GM12878 (cell line): Measurements from ENCODE around the gene MDFI. TPM values are rescaled to one million over a fixed set of nuclear protein-coding genes. Genes with fewer than 3 reads are reported as not detected.

Experiments used
- ATAC-seq: fragments of 200-7000 bp; cut with Tn5 transposase; 3 replicates; pipeline ENCODE4 v1.9.1; 2020; ENCODE audit warnings: mild to moderate bottlenecking, moderate library complexity
- BruUV-seq: library from RNA; stranded (reverse); fragments of 400-500 nt; replicated peaks from 2 replicates; lab custom pipeline; 2021; lab: Mats Ljungman, UMichigan
- CTCF ChIA-PET: fragments of 300-600 bp; sonication (Branson Sonifier 250); formaldehyde crosslinking; extraction: SDS; loops from one replicate; lab custom pipeline; 2021; ENCODE audit warnings: inconsistent platforms; lab: Yijun Ruan, JAX
- POLR2A ChIA-PET: fragments of 350-600 bp; formaldehyde crosslinking; extraction: SDS; loops from one replicate; lab custom pipeline; 2021; ENCODE audit warnings: inconsistent platforms; lab: Charles Lee
- RAD21 ChIA-PET: fragments of 300-600 bp; sonication (Branson Sonifier 250); formaldehyde crosslinking; loops from one replicate; lab custom pipeline; 2023; ENCODE audit warnings: antibody characterized with exemption; ENCODE audit not compliant: unreplicated experiment; lab: Charles Lee
- SMC1A ChIA-PET: fragments of 300-600 bp; sonication (Branson Sonifier 250); formaldehyde crosslinking; loops from one replicate; lab custom pipeline; 2023; ENCODE audit not compliant: unreplicated experiment, uncharacterized antibody; lab: Charles Lee
- DNase-seq: peaks from one replicate; pipeline ENCODE4 v3.0.0-alpha.2; 2011; ENCODE audit warnings: low read depth, low spot score
- FAIRE-seq: peaks from 3 replicates; lab custom pipeline; 2011; peaks lifted over from hg19 to GRCh38; lab: Jason Lieb, UNC
- H2AFZ ChIP-seq: 2 replicates; pipeline ENCODE4 v1.6.0; 2011; ENCODE audit warnings: low read depth, low read length, control low read depth; ENCODE audit not compliant: control insufficient read depth
- H3K27ac ChIP-seq: 2 replicates; pipeline ENCODE4 v1.5.1; 2011; ENCODE audit warnings: control low read depth; ENCODE audit not compliant: control insufficient read depth, insufficient read depth
- H3K27me3 ChIP-seq, 2 experiments: replicated peaks in 1 of 2; 2 replicates each; pipeline versions ENCODE4 v1.6.0 to v1.6.1; 2011; ENCODE audit warnings: low read length in 1 of 2; ENCODE audit not compliant: control insufficient read depth in 2 of 2, insufficient read depth in 2 of 2
- H3K36me3 ChIP-seq, 2 experiments: 2 replicates each; pipeline ENCODE4 v1.5.1; 2011; ENCODE audit warnings: low read length in 1 of 2; ENCODE audit not compliant: control insufficient read depth in 2 of 2, insufficient read depth in 2 of 2
- H3K4me1 ChIP-seq: 2 replicates; pipeline ENCODE4 v1.6.1; 2011; ENCODE audit warnings: mild to moderate bottlenecking, low read length, moderate library complexity, mixed read lengths; ENCODE audit not compliant: control insufficient read depth, insufficient read depth
- H3K4me2 ChIP-seq: 2 replicates; pipeline ENCODE4 v1.6.0; 2011; ENCODE audit warnings: control low read depth; ENCODE audit not compliant: control insufficient read depth, insufficient read depth
- H3K4me3 ChIP-seq: fragments of 200-600 bp; sonication (generic); 2 replicates; pipeline ENCODE4 v1.5.1; 2016
- H3K79me2 ChIP-seq: 2 replicates; pipeline ENCODE4 v1.6.0; 2011; ENCODE audit warnings: low read length; ENCODE audit not compliant: control insufficient read depth, insufficient read depth
- H3K9ac ChIP-seq: 2 replicates; pipeline ENCODE4 v1.8.0; 2011; ENCODE audit warnings: low read length, control low read depth, mixed read lengths; ENCODE audit not compliant: control insufficient read depth, insufficient read depth
- H3K9me3 ChIP-seq: replicated peaks from 3 replicates; pipeline ENCODE4 v1.5.1; 2011; ENCODE audit warnings: mild to moderate bottlenecking, low read length; ENCODE audit not compliant: control insufficient read depth, insufficient read depth
- H4K20me1 ChIP-seq: 2 replicates; pipeline ENCODE4 v1.6.0; 2011; ENCODE audit not compliant: control insufficient read depth, insufficient read depth
- CBX3 ChIP-seq: fragments of 200-600 bp; sonication (generic); IDR thresholded peaks from 2 replicates; pipeline ENCODE4 v1.6.1; 2016; ENCODE audit warnings: low read depth, borderline replicate concordance
- CEBPB ChIP-seq, 2 experiments: fragments of 150-350 bp in 1 of 2; IDR thresholded peaks; 2 replicates each; pipeline ENCODE4 v1.6.1; 2012 to 2014; ENCODE audit warnings: low read depth in 2 of 2, low read length in 2 of 2, borderline replicate concordance in 1 of 2, inconsistent platforms in 1 of 2
- CHD4 ChIP-seq: fragments of 200-600 bp; sonication (generic); IDR thresholded peaks from 2 replicates; pipeline ENCODE4 v1.6.1; 2016; ENCODE audit warnings: mild to moderate bottlenecking
- FOXK2 ChIP-seq: fragments of 450-650 bp; IDR thresholded peaks from 2 replicates; pipeline ENCODE4 v1.6.1; 2017; ENCODE audit warnings: mild to moderate bottlenecking, moderate library complexity
- GABPA ChIP-seq: IDR thresholded peaks from 2 replicates; pipeline ENCODE4 v1.6.1; 2014; ENCODE audit warnings: antibody characterized with exemption, low read depth, mild to moderate bottlenecking, inconsistent platforms
- IKZF2 ChIP-seq, 2 experiments: fragments of 450-650 bp; IDR thresholded peaks; 2 replicates each; pipeline ENCODE4 v1.6.1; 2017; ENCODE audit warnings: mild to moderate bottlenecking in 2 of 2, moderate library complexity in 2 of 2
- KDM1A ChIP-seq: fragments of 200-600 bp; sonication (generic); IDR thresholded peaks from 2 replicates; pipeline ENCODE4 v1.6.1; 2016; ENCODE audit warnings: borderline replicate concordance
- MYB ChIP-seq: fragments of 150-350 bp; IDR thresholded peaks from 2 replicates; pipeline ENCODE4 v1.6.1; 2014; ENCODE audit warnings: mild to moderate bottlenecking, low read depth, low read length, borderline replicate concordance
- PAX8 ChIP-seq: fragments of 450-650 bp; IDR thresholded peaks from 2 replicates; pipeline ENCODE4 v1.6.1; 2017; ENCODE audit warnings: mild to moderate bottlenecking, moderate library complexity
- POU2F2 ChIP-seq: IDR thresholded peaks from 3 replicates; pipeline ENCODE4 v1.6.1; 2011; ENCODE audit warnings: low read depth, mild to moderate bottlenecking, low read length, borderline replicate concordance
- RBBP5 ChIP-seq: fragments of 200-600 bp; sonication (generic); conservative IDR thresholded peaks from 2 replicates; pipeline ENCODE4 v1.6.1; 2016
- USF1 ChIP-seq: IDR thresholded peaks from 2 replicates; pipeline ENCODE4 v1.6.1; 2011; ENCODE audit warnings: borderline replicate concordance, low read depth, mild to moderate bottlenecking, moderate library complexity, mixed read lengths, low read length; ENCODE audit not compliant: insufficient read depth; ENCODE audit errors: extremely low read length
- WRNIP1 ChIP-seq: IDR thresholded peaks from 2 replicates; pipeline ENCODE4 v1.6.1; 2011; ENCODE audit warnings: low read depth, low read length, improper control_type of control experiment, borderline replicate concordance
- ZBTB11 ChIP-seq: fragments of 450-650 bp; formaldehyde crosslinking; IDR thresholded peaks from 2 replicates; pipeline ENCODE4 v1.5.0; 2022; ENCODE audit warnings: mild to moderate bottlenecking, missing genetic modification characterization
- ZBTB33 ChIP-seq: fragments of 450-650 bp; IDR thresholded peaks from 2 replicates; pipeline ENCODE4 v1.6.1; 2017; ENCODE audit warnings: mild to moderate bottlenecking
- ZBTB40 ChIP-seq: fragments of 450-650 bp; IDR thresholded peaks from 2 replicates; pipeline ENCODE4 v1.6.1; 2016; ENCODE audit warnings: mild to moderate bottlenecking, moderate library complexity, borderline replicate concordance
- in situ Hi-C: fragments of 300-500 bp; cut with MboI; formaldehyde crosslinking; loops from 9 replicates; pipeline ENCODE4 v1.14.3; 2018; ENCODE audit warnings: mixed read lengths
- intact Hi-C: fragments of 100-400 bp; cut with micrococcal nuclease; formaldehyde crosslinking; loops from one replicate; pipeline ENCODE4 v1.14.2; 2022; ENCODE audit not compliant: unreplicated experiment
- polyA plus RNA-seq, 11 experiments: library from polyadenylated mRNA; depleted of rRNA in 4 of 11; unstranded in 6 of 11; stranded (reverse) in 5 of 11; fragments of >200 nt; fragmentation: Nextera tagmentation in 4 of 11; fragmentation: Illumina TruSeq in 1 of 11; extraction: Ambion mirVana in 4 of 11; extraction: Trizol in 1 of 11; gene quantifications; 1 replicate in 1 of 11; 2 replicates in 10 of 11; pipeline versions ENCODE4 v1.2.1 to v1.2.3, GENCODE V29; 2011 to 2016; ENCODE audit warnings: inconsistent platforms in 2 of 11, missing spikeins in 2 of 11, low read depth in 1 of 11
- total RNA-seq, 4 experiments: library from RNA; depleted of rRNA in 3 of 4; stranded (reverse); fragments of >200 nt in 3 of 4; fragmentation: Illumina TruSeq in 1 of 4; extraction: Trizol in 1 of 4; gene quantifications; 2 replicates each; pipeline versions ENCODE4 v1.2.1 to v1.2.3, GENCODE V29; 2013 to 2021

The MDFI gene
- total and polyA plus RNA-seq, 10 of the 15 experiments (the other 5 are each of a cell fraction or from before 2014, with no cell fraction given), result not detected

- POLR2A ChIA-PET, result no interaction called here
- Histone ChIP-seq H3K9ac (no peak overlapping the region), H3K4me1 (peaks cover 6% of the 10 kb centered on the region), H3K79me2 (no peaks in the 10 kb centered on the region), H3K27ac (no peak overlapping the region), H3K27me3 (no peaks in the 10 kb centered on the region; a peak in 1 of 4 replicates), H2AFZ (no peak overlapping the region), H3K36me3 (no peaks in the 10 kb centered on the region), H3K4me3 (no peak overlapping the region), H3K4me2 (no peak overlapping the region), H3K9me3 (no peaks in the 10 kb centered on the region; the same call in 2 of the 3 replicates), H4K20me1 (no peaks in the 10 kb centered on the region)
- DNase-seq (no peak), FAIRE-seq (no peak), ATAC-seq (no peak)
- intact Hi-C loops (no loop called here), in situ Hi-C loops (no loop called here)
- SMC1A ChIA-PET, result no interaction called here
- CTCF ChIA-PET, result no interaction called here
- RAD21 ChIA-PET, result no interaction called here
- BruUV-seq, result no TSS peak
- TF ChIP-seq KDM1A (no peak), CBX3 (no peak), CEBPB (IDR thresholded peaks at IDR 0.05; ENCODE audit: borderline replicate concordance in 1 of 2, low read depth in 2 of 2, low read length in 2 of 2) (no peak), PAX8 (no peak), ZBTB40 (no peak), IKZF2 (IDR thresholded peaks at IDR 0.05) (no peak), ZBTB11 (CRISPR knock-in tag) (no peak), CHD4 (no peak), GABPA (no peak), FOXK2 (no peak), MYB (no peak), POU2F2 (no peak), ZBTB33 (no peak), USF1 (no peak), WRNIP1 (no peak), RBBP5 (no peak)
Measured at GRCh38 chr6:41621367-41621766, 16.9 kb upstream of the MDFI start.
